GM13976 (cell line): ENCODE data around the gene CACNA1E.

ENCODE experiments used
- DNase-seq: peaks from one replicate; pipeline ENCODE4 v3.0.0; 2012; ENCODE audit warnings: low spot score
- CTCF ChIP-seq: IDR thresholded peaks from 2 replicates; pipeline ENCODE4 v1.5.1; 2012; ENCODE audit warnings: borderline replicate concordance, mild to moderate bottlenecking; ENCODE audit not compliant: insufficient read depth; ENCODE audit errors: extremely low read depth, missing control alignments, control extremely low read depth
- in situ Hi-C: fragments of 300-500 bp; cut with MboI; formaldehyde crosslinking; loops from one replicate; pipeline ENCODE4 v1.12.0; 2022; ENCODE audit warnings: low sequenced_read_pairs, mixed read lengths, inconsistent platforms; ENCODE audit not compliant: unreplicated experiment

The CACNA1E gene

GRCh38 chr1:181499825-181500224, 16.5 kb downstream of the CACNA1E start:
- no peak for DNase-seq
- in situ Hi-C loops: no loop called here
- TF ChIP-seq CTCF: no peak

GRCh38 chr1:181500636-181501035, 17.3 kb downstream of the CACNA1E start:
- in situ Hi-C loops: no loop called here
- TF ChIP-seq CTCF: no peak
- DNase-seq: no peak

GRCh38 chr1:181501612-181502011, 18.3 kb downstream of the CACNA1E start:
- TF ChIP-seq CTCF: no peak
- in situ Hi-C loops: no loop called here
- DNase-seq: no peak

GRCh38 chr1:181503171-181503810, 20.0 kb downstream of the CACNA1E start:
- in situ Hi-C loops: no loop called here
- no peak for TF ChIP-seq CTCF
- DNase-seq: no peak

GRCh38 chr1:181504399-181504842, 21.1 kb downstream of the CACNA1E start:
- no peak for DNase-seq
- in situ Hi-C loops: no loop called here
- no peak for TF ChIP-seq CTCF

- in situ Hi-C loops: no loop called here
- DNase-seq: no peak
- TF ChIP-seq CTCF: no peak
These were observed 23.4 kb downstream of the CACNA1E start for GRCh38 chr1:181506563-181507353.
